GM12874 (cell line): Measurements from ENCODE around the gene NRG2.

Experiments
- TF ChIP-seq, protein P1 (sequence below): IDR thresholded peaks from 2 replicates; pipeline ENCODE4 v1.5.1; 2011; ENCODE audit warnings: low read depth, mild to moderate bottlenecking, control low read depth, low read length, moderate library complexity; ENCODE audit not compliant: insufficient read depth

The NRG2 gene

DNA sequence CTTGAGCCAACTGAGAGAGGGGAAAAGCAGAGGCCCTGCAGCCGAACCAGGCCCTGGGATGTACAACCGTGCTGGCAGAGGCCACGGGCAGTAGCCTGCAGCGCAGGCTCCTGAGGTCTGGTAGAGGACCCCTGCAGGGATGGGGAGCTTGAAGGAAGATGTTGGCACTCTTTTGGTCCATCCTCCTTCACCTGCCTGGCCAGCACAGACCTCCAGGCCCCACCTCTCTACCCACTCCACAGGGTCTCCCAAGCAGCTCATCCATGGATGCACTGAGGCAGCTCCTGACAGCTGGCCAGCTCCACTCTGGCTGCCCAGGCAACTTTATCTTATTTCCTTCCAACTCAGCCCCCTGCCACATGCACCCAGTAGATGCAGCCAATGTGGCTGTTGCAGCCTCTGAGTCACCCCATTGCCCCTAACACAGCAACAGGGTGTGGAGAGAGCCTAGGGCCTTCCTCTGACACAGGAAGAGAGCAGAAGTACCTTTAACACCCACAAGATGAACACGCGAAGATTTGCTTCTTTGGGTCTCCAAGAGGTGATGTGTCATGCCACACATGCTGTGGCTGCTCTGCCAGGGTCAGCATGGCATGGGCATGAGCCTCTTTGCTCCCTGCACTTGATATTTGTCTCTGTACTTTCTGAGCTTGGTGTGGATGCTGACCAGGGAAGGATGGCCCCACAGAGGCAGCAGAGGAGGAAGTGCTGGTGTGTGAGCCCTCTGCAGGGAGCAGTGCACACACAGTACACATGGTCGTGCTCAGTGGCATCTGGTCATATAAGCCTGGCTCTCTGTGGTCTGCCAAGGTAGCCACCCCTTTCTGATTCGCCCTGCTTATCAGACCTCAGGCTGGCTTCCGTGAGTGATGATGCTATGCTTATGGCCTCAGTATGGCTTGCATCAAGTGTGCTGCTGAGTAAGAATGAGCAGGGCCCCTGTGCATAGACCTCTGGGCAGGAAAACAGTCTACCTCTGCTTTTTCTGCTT is 117.2 kb downstream of the NRG2 start:
- TF ChIP-seq, protein P1, sequence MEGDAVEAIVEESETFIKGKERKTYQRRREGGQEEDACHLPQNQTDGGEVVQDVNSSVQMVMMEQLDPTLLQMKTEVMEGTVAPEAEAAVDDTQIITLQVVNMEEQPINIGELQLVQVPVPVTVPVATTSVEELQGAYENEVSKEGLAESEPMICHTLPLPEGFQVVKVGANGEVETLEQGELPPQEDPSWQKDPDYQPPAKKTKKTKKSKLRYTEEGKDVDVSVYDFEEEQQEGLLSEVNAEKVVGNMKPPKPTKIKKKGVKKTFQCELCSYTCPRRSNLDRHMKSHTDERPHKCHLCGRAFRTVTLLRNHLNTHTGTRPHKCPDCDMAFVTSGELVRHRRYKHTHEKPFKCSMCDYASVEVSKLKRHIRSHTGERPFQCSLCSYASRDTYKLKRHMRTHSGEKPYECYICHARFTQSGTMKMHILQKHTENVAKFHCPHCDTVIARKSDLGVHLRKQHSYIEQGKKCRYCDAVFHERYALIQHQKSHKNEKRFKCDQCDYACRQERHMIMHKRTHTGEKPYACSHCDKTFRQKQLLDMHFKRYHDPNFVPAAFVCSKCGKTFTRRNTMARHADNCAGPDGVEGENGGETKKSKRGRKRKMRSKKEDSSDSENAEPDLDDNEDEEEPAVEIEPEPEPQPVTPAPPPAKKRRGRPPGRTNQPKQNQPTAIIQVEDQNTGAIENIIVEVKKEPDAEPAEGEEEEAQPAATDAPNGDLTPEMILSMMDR: no peak

- TF ChIP-seq, protein P1: no peak
These were observed 117.9 kb downstream of the NRG2 start for GRCh38 chr5:139925216-139925562.

DNA sequence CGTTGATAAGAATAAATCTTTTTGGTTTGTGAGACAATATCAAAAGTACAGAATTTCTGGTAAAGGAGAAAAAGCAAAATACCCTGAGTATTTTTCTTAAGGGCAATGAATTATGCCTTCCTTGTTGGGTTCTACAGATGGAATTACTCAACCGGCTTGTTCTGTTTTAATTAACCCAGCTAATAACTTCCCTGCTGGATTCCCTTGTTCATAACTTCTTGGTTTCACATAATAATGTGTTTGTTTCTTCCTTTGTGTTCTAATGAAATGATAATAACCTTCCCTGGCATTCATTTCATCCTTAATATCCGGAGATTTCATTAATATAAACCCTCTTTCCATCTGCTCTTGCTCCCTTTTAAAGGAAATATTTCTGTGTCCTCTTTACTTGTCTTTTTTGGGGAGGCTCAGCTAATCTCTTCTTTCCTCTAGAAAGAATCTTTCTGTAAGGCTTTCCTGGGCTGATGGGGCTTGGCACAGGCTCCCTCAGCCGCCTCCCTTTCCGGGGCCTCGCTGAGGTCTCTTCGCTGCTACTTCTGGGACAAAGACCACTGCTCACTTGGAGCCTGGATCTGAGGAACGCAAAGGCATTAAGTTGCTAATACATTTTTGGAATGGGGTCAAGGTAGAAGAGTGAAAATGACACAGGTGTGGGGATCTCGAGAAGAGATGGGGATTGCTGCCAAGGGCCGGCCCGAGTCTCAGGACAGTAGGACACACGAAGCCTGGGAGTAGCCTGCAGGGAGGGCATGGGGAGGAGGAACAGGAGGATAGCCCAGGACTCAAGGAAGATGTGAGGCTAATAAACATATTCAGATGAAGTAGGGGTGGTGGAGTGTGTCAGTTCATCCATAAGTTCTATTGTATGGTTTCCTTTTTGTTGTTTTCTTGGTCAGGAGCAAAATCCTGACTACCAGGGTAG is 118.5 kb downstream of the NRG2 start:
- TF ChIP-seq, protein P1: no peak

- TF ChIP-seq, protein P1: no peak
These were observed 123.8 kb downstream of the NRG2 start for GRCh38 chr5:139919308-139919707.

GRCh38 chr5:139915834-139916233 is 127.3 kb downstream of the NRG2 start:
- TF ChIP-seq, protein P1: no peak

- TF ChIP-seq, protein P1: no peak
These were observed 127.8 kb downstream of the NRG2 start for GRCh38 chr5:139915266-139915665.

- TF ChIP-seq, protein P1: no peak
These were observed 128.8 kb downstream of the NRG2 start for GRCh38 chr5:139914218-139914807.
